Activated CD4-positive, alpha-beta T cell treated with anti-CD3 and anti-CD28 coated beads, Interleukin-2, amount 10 ng/mL, durations not matched to agents 7 days and 5 days (primary cell): Measurements from ENCODE around the gene EEF1AKMT4. TPM values are rescaled to one million over a fixed set of nuclear protein-coding genes. Genes with fewer than 3 reads are reported as not detected.
"Not testable (repeated sequence)": the region's sequence is repeated elsewhere in the genome, so short reads cannot be mapped to it uniquely, and the experiment has no call there.

Experiments used
- CTCF ChIA-PET: fragments of 350-600 bp; sonication (Branson Sonifier 250); formaldehyde crosslinking; loops from one replicate; lab custom pipeline; 2021; ENCODE audit warnings: antibody characterized with exemption; lab: Charles Lee
- POLR2A ChIA-PET: fragments of 350-600 bp; sonication (Branson Sonifier 250); formaldehyde crosslinking; loops from one replicate; lab custom pipeline; 2021; ENCODE audit warnings: antibody characterized with exemption; lab: Charles Lee
- DNase-seq: peaks from one replicate; pipeline ENCODE4 v3.0.0-alpha.2; 2020
- H3K27ac Mint-ChIP-seq: one replicate; pipeline ENCODE4 v1.8.0; 2021; ENCODE audit warnings: mild to moderate bottlenecking, moderate library complexity, mixed read lengths
- H3K27me3 Mint-ChIP-seq: one replicate; pipeline ENCODE4 v1.8.0; 2021; ENCODE audit warnings: mixed read lengths
- H3K36me3 Mint-ChIP-seq: one replicate; pipeline ENCODE4 v1.8.0; 2021; ENCODE audit warnings: low read depth, mixed read lengths
- H3K4me1 Mint-ChIP-seq: one replicate; pipeline ENCODE4 v1.8.0; 2021; ENCODE audit warnings: mixed read lengths
- H3K4me3 Mint-ChIP-seq: one replicate; pipeline ENCODE4 v1.8.0; 2021; ENCODE audit warnings: mild to moderate bottlenecking, moderate library complexity, mixed read lengths
- H3K9me3 Mint-ChIP-seq: one replicate; pipeline ENCODE4 v1.8.0; 2021; ENCODE audit warnings: mixed read lengths
- total RNA-seq, 2 experiments: library from RNA; stranded (reverse); gene quantifications; one replicate each; pipeline ENCODE4 v1.2.3, GENCODE V29; 2021

The EEF1AKMT4 gene
- total RNA-seq, 2 experiments from 2014 or later, result 4.2 to 4.7 TPM

GRCh38 chr3:184257083-184257915 lies 7.8 kb downstream of the EEF1AKMT4 start:
- POLR2A ChIA-PET, result no interaction called here
- DNase-seq, result no peak
- Mint-ChIP-seq H3K4me3 (no peak overlapping the region), H3K27me3 (peaks cover 27% of the 10 kb centered on the region), H3K4me1 (peaks cover 16% of the 10 kb centered on the region), H3K27ac (no peak overlapping the region), H3K9me3 (no peaks in the 10 kb centered on the region), H3K36me3 (peaks cover 6% of the 10 kb centered on the region)
- CTCF ChIA-PET, result interaction anchor here (0.7 to 2.6 kb wide), 6 partner anchors 7 to 366 kb away, joined by 3 to 13 read pairs (median 4); partner anchors contain the start of gene EEF1AKMT4

GRCh38 chr3:184258926-184259325 lies 9.5 kb downstream of the EEF1AKMT4 start:
- H3K27ac Mint-ChIP-seq, result no peak overlapping the region
- H3K36me3 Mint-ChIP-seq, result peaks cover 6% of the 10 kb centered on the region
- peaks cover 20% of the 10 kb centered on the region for H3K4me1 Mint-ChIP-seq
- DNase-seq, result no peak
- no peak overlapping the region for H3K4me3 Mint-ChIP-seq
- no peaks in the 10 kb centered on the region for H3K9me3 Mint-ChIP-seq
- H3K27me3 Mint-ChIP-seq, result peaks cover 34% of the 10 kb centered on the region
- POLR2A ChIA-PET, result no interaction called here
- CTCF ChIA-PET, result interaction anchor here (1.0 to 1.7 kb wide), 2 partner anchors 9 to 222 kb away, joined by 3 to 6 read pairs; partner anchors contain the start of gene EEF1AKMT4

- Mint-ChIP-seq H3K4me1 (peaks cover 20% of the 10 kb centered on the region), H3K4me3 (peak overlapping the region; percentile 55), H3K9me3 (no peaks in the 10 kb centered on the region), H3K27ac (no peak overlapping the region), H3K27me3 (peaks cover 36% of the 10 kb centered on the region), H3K36me3 (peaks cover 6% of the 10 kb centered on the region)
- ChIA-PET POLR2A (no interaction called here), CTCF (interaction anchor here (1.4 kb wide), 1 partner anchor 364 kb away, joined by 4 read pairs; no protein-coding TSS in a partner anchor)
- no peak for DNase-seq
These were observed 10.0 kb downstream of the EEF1AKMT4 start for GRCh38 chr3:184259396-184259877.

DNA sequence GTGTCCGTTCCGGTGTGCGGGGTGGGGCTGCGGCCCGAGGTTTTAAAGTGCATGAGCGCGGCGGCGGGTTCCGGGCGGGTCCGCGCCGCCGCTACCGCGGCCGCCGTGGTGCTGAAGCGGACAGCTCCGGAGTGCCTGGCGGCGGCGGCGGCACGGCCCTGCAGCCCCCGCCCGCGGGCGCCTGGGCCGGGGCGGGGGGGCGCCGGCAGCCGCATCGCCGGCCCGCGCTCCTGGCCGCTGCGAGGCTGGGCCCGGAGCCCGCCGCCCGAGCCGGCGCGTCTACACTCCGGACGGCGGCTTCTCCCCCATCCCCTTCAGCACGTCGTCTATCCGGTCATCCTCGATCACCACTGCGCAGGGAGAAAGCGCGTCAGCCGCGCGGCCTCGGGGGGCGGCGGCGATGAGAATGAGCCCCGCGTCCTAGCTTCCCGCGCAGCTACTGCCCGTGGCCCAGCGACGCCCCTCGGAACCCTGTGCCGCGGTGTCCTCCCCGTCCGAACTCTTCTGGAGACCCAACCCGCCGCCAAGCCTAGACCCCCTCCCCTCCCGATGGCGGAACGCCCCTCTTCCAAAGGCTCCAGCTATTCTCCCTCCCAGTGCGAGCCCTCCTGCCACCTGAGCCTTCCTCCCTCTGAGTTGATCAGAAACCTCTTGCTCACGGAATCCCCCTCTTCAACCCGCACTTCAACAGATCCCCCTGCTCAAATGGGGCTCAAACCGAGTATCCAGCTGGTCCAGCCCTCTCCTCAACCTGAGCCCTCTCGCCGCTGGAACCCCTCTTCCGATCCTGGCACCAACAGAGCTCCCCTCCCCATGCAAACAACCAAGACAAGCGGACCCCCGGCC lies 10.6 kb downstream of the EEF1AKMT4 start:
- DNase-seq, result peak; percentile 41
- POLR2A ChIA-PET, result no interaction called here

DNA sequence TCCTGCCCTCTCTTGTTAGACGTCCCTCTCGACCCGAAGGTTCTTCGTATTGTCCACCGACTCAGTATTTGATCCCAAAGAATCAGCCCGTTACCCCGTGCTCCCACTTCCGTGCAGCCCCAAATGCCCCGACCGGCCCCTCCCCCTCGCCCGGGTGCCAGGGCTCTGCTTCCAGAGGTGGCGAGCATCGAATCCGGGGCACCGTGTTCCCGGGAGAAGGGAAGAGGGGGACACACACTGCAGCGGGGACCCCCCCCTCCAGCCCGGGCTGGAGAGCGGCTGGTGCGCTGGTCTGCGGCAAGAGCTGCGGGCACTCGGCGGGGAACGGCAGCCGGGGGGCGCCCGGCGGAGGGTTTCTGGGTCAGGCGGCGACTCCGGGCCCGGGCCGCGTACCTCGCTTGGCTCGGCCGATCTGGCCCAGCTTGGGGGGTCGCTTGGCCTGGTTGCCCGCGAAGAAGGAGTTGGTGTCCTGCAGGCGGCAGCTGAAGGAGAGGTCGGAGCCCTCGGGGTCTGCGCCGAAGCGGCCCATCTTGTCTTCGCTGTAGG lies 11.3 kb downstream of the EEF1AKMT4 start:
- Mint-ChIP-seq H3K4me1 (peaks cover 20% of the 10 kb centered on the region), H3K9me3 (no peaks in the 10 kb centered on the region), H3K27ac (peak overlapping the region; percentile 54), H3K36me3 (peaks cover 6% of the 10 kb centered on the region), H3K4me3 (peak overlapping the region; percentile 78), H3K27me3 (peaks cover 44% of the 10 kb centered on the region)
- DNase-seq, result no peak
- ChIA-PET CTCF (interaction anchor here (0.6 to 1.4 kb wide), 4 partner anchors 11 to 365 kb away, joined by 3 to 4 read pairs (median 4); partner anchors contain the start of gene EEF1AKMT4), POLR2A (no interaction called here)

More for the DNA sequence above, 10.6 kb downstream of the EEF1AKMT4 start:
- CTCF ChIA-PET, result interaction anchor here (0.6 to 1.4 kb wide), 4 partner anchors 10 to 364 kb away, joined by 3 to 4 read pairs (median 4); partner anchors contain the start of gene EEF1AKMT4
- H3K36me3 Mint-ChIP-seq, result peaks cover 6% of the 10 kb centered on the region
- no peaks in the 10 kb centered on the region for H3K9me3 Mint-ChIP-seq
- peak overlapping the region; percentile 54 for H3K27ac Mint-ChIP-seq
- H3K4me3 Mint-ChIP-seq, result peak overlapping the region; percentile 69
- peaks cover 42% of the 10 kb centered on the region for H3K27me3 Mint-ChIP-seq
- peaks cover 20% of the 10 kb centered on the region for H3K4me1 Mint-ChIP-seq

DNA sequence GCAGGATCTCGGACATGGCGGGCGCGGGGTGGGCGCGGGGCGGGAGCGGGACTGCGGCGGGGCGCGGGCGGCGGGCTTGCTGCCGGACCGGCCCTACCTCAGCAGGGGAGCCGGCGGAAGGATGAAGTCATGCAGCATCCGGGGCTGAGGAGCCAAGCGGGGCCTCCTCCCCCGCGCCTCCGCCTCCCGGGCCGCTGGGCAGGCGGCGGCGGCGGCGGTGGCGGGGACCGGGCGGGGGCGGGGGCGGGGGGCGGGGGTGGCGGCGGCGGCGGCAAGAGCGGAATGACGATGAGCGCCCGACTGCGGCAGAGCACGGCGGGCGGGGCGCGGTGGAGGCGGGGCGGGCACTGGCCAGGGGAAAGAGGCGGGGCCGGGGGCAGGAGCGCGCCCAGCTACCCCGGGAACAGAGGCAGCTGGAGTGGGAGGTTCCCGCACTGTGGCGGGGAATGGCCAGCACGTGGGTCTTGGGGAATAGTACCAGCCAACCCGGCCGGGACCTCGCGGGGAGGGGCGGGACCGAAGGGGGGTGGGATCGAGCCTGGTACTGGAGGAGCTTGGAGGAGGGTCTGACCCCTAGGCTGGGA lies 11.9 kb downstream of the EEF1AKMT4 start, which contains the start of gene CAMK2N2:
CAMK2N2 (minus strand) TSS at position 284 of the 584 bp plus-strand sequence; CDS start at position 16, 268 bp downstream.
- Mint-ChIP-seq H3K27ac (peak within 1 kb of the TSS; percentile 54), H3K9me3 (no peaks in the 10 kb centered on the region), H3K4me3 (peak within 1 kb of the TSS; percentile 78), H3K4me1 (peaks cover 20% of the 10 kb centered on the region), H3K36me3 (peaks cover 6% of the 10 kb centered on the region), H3K27me3 (peaks cover 44% of the 10 kb centered on the region)
- peak; percentile 51 for DNase-seq
- POLR2A ChIA-PET, result no interaction called here
- CTCF ChIA-PET, result interaction anchor here (1.1 to 1.2 kb wide), 2 partner anchors 10 to 12 kb away, joined by 4 read pairs; partner anchors contain the start of gene EEF1AKMT4

- Mint-ChIP-seq H3K36me3 (peaks cover 6% of the 10 kb centered on the region), H3K27ac (peak overlapping the region; percentile 0), H3K4me3 (peak overlapping the region; percentile 78), H3K27me3 (peaks cover 45% of the 10 kb centered on the region), H3K9me3 (no peaks in the 10 kb centered on the region), H3K4me1 (peaks cover 20% of the 10 kb centered on the region)
- ChIA-PET POLR2A (interaction anchor here (0.7 kb wide), 1 partner anchor 59 kb away, joined by 4 read pairs; no protein-coding TSS in a partner anchor), CTCF (interaction anchor here (1.2 to 1.8 kb wide), 2 partner anchors 11 to 12 kb away, joined by 4 to 5 read pairs; partner anchors contain the start of gene EEF1AKMT4)
- peak; percentile 22 for DNase-seq
These were observed 12.6 kb downstream of the EEF1AKMT4 start for GRCh38 chr3:184261854-184262763.

DNA sequence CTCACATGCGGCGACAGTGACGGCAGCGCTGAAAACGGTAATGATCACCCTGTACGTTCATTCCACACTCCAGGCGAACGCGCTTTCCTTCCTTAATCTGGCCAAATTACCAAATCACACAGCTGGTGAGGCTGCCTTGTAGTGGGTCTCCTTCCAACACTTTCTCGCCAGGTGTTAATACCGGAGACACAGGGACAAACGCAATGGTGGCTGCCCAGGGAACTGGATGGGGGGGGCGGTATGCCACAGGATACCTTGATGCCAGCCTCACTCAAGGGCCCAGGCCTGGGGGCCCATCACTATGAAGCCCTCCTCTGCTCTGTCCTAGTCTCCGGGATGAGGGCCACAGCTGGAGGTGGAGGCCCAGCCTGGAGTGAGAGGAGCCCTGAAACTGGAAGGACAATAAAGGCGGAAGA lies 13.3 kb downstream of the EEF1AKMT4 start:
- Mint-ChIP-seq H3K27ac (no peak overlapping the region), H3K4me3 (peak overlapping the region; percentile 59), H3K27me3 (peaks cover 51% of the 10 kb centered on the region), H3K9me3 (no peaks in the 10 kb centered on the region), H3K36me3 (peaks cover 6% of the 10 kb centered on the region), H3K4me1 (peaks cover 20% of the 10 kb centered on the region)
- DNase-seq, result no peak
- ChIA-PET CTCF (interaction anchor here (1.2 to 1.8 kb wide), 2 partner anchors 10 to 13 kb away, joined by 4 to 5 read pairs; partner anchors contain the start of gene EEF1AKMT4), POLR2A (interaction anchor here (0.7 kb wide), 1 partner anchor 58 kb away, joined by 4 read pairs; no protein-coding TSS in a partner anchor)

DNA sequence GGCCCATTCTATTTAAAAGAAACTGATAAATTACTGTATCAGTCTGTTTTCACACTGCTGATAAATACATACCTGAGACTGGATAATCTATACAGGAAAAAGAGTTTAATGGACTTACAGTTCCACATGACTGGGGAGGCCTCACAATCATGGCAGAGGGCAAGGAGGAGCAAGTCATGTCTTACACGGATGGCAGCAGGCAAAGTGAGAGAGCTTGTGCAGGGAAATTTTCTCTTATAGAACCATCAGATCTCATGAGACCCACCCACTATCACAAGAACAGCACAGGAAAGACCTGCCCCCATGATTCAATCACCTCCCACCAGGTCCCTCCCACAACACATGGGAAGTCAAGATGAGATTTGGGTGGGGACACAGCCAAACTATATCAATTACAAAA lies 17.8 kb downstream of the EEF1AKMT4 start:
- DNase-seq, CTCF ChIA-PET, POLR2A ChIA-PET, H3K27ac Mint-ChIP-seq, H3K9me3 Mint-ChIP-seq, H3K4me3 Mint-ChIP-seq, H3K36me3 Mint-ChIP-seq, H3K4me1 Mint-ChIP-seq: not testable (repeated sequence)
- peaks cover 26% of the 10 kb centered on the region for H3K27me3 Mint-ChIP-seq

DNA sequence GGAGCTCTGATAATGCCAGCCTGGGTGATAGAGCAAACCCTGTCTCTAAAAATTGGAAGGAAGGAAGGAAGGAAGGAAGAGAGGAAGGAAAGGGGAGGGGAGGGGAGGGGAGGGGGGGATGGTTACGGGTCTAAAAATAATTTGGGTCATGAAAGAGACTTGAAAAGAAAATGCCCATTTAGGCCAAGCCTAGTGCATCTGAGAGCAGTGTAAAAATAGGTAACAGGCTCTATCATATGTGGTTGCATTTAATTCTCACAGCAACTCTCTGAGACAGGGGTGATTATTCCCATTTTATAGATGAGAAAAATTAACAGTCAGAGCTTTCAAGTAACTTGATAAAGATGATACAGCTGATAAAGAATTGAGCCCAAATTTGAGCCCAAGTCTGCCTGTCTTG lies 22.8 kb downstream of the EEF1AKMT4 start:
- Mint-ChIP-seq H3K9me3 (no peaks in the 10 kb centered on the region), H3K27ac (no peak overlapping the region), H3K36me3 (no peaks in the 10 kb centered on the region), H3K4me1 (no peaks in the 10 kb centered on the region), H3K4me3 (no peak overlapping the region), H3K27me3 (peaks cover 31% of the 10 kb centered on the region)
- CTCF ChIA-PET, result interaction anchor here (0.6 to 2.3 kb wide), 3 partner anchors 9 to 274 kb away, joined by 4 to 5 read pairs (median 5); no protein-coding TSS in a partner anchor
- POLR2A ChIA-PET, result no interaction called here
- DNase-seq, result no peak

DNA sequence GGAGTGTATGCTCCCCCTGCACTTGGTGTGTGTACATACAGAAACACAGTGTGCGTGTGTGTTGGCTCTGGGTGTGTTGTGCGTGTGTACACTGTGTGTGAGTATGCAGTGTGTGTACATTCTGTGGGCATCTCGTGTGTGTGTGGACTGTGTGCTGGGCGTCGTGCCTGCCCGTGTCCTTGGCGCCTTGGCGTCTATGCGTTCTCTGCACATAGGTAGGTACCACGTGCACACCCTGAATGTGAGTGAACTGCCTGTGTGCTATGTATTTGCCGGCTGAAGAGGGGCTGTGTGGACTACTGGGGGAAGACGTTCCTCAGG lies 25.9 kb downstream of the EEF1AKMT4 start:
- CTCF ChIA-PET, result no interaction called here
- H3K27ac Mint-ChIP-seq, result no peak overlapping the region
- H3K4me1 Mint-ChIP-seq, result no peaks in the 10 kb centered on the region
- H3K9me3 Mint-ChIP-seq, result no peaks in the 10 kb centered on the region
- no peak overlapping the region for H3K4me3 Mint-ChIP-seq
- H3K27me3 Mint-ChIP-seq, result peaks cover 31% of the 10 kb centered on the region
- H3K36me3 Mint-ChIP-seq, result no peaks in the 10 kb centered on the region
- no peak for DNase-seq
- POLR2A ChIA-PET, result no interaction called here
